Measurements from ENCODE around the gene HS2ST1. TPM values are rescaled to one million over a fixed set of nuclear protein-coding genes. Genes with fewer than 3 reads are reported as not detected.

Gene HS2ST1
- total RNA-seq, 6 experiments from 2014 or later, result 23.8 to 26.8 (median 24.8) TPM

DNA sequence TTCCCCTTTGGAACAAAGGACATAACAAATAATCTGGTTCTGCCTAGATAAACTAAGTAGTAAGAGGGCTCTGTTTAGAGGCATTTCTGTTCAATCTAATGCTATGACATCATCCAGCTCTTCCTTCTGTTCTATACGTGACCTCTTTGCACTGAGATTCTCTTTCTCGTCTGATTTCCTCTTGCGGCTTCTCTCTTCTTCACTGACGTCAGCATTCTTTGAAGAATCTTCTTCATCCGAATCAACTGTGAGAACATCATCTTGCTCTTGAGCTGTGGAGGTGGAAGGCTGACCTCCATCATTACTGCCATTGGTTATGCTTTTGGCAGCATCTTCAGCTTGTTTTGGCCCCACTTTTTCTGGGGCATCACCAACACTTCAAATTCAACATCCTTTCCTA is 130.4 kb downstream of the HS2ST1 start:
- peaks cover 14% of the 10 kb centered on the region for H3K4me1 Mint-ChIP-seq (ENCODE audit: low read depth)
- no peak overlapping the region for H3K4me3 Mint-ChIP-seq
- TF ChIP-seq, protein P1, sequence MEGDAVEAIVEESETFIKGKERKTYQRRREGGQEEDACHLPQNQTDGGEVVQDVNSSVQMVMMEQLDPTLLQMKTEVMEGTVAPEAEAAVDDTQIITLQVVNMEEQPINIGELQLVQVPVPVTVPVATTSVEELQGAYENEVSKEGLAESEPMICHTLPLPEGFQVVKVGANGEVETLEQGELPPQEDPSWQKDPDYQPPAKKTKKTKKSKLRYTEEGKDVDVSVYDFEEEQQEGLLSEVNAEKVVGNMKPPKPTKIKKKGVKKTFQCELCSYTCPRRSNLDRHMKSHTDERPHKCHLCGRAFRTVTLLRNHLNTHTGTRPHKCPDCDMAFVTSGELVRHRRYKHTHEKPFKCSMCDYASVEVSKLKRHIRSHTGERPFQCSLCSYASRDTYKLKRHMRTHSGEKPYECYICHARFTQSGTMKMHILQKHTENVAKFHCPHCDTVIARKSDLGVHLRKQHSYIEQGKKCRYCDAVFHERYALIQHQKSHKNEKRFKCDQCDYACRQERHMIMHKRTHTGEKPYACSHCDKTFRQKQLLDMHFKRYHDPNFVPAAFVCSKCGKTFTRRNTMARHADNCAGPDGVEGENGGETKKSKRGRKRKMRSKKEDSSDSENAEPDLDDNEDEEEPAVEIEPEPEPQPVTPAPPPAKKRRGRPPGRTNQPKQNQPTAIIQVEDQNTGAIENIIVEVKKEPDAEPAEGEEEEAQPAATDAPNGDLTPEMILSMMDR (IDR thresholded peaks at IDR 0.05), result no peak
- no peak for DNase-seq
- no peaks in the 10 kb centered on the region for H3K9me3 Mint-ChIP-seq
- no peaks in the 10 kb centered on the region for H3K27me3 Mint-ChIP-seq (ENCODE audit: insufficient read depth)
- H3K36me3 Mint-ChIP-seq (ENCODE audit: low read depth), result peaks cover 4% of the 10 kb centered on the region; the same call in 1 of the 2 replicates
- H3K27ac Mint-ChIP-seq, result no peak overlapping the region

DNA sequence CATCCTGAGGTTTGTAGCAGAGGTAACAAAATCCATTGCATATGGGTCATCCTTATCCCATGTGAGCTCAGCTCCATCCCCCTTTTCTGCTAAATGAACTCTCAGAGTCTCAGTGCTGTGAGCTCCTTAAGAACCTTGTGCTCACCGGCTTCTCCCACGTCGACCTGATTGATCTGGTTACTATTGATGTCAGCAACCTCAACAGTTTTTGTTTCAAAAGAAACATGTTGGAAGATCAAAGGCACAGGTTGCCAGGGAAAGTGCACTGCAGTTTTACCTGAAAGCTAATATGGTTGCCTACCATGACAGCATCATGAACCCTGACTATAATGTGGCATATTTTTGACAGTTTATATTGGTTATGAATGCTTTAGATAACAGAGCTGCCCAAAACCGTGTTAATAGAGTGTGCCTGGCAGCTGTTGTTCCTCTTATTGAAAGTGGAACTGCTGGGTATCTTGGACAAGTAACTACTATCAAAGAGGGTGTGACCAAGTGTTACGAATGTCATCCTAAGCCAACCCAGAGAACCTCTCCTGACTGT is 131.4 kb downstream of the HS2ST1 start:
- no peak overlapping the region for H3K27ac Mint-ChIP-seq
- H3K4me1 Mint-ChIP-seq (ENCODE audit: low read depth), result peaks cover 14% of the 10 kb centered on the region
- no peaks in the 10 kb centered on the region for H3K27me3 Mint-ChIP-seq (ENCODE audit: insufficient read depth)
- no peak for DNase-seq
- no peaks in the 10 kb centered on the region for H3K9me3 Mint-ChIP-seq
- peaks cover 4% of the 10 kb centered on the region; the same call in 1 of the 2 replicates for H3K36me3 Mint-ChIP-seq (ENCODE audit: low read depth)
- TF ChIP-seq, protein P1 (IDR thresholded peaks at IDR 0.05), result no peak
- H3K4me3 Mint-ChIP-seq, result no peak overlapping the region

DNA sequence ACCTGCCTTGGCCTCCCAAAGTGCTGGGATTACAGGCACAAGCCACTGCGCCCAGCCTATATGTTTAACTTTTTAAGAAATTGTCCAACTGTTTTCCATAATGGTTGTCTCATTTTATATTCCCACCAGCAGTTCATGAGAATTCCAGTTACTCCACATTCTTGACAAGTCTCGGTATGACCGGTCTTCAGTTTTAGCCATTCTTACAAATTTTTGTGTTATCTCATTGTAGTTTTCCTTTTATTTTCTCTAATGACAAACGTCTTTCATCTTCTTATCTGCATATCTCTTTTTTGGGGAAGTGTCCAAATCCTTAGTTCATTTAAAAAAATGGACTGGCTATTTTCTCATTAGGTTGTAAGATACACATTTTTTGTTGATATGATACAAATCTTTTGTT is 132.5 kb downstream of the HS2ST1 start:
- H3K4me1 Mint-ChIP-seq (ENCODE audit: low read depth), result peaks cover 14% of the 10 kb centered on the region
- no peak overlapping the region for H3K27ac Mint-ChIP-seq
- TF ChIP-seq, protein P1 (IDR thresholded peaks at IDR 0.05), result no peak
- no peaks in the 10 kb centered on the region for H3K27me3 Mint-ChIP-seq (ENCODE audit: insufficient read depth)
- H3K36me3 Mint-ChIP-seq (ENCODE audit: low read depth), result peaks cover 4% of the 10 kb centered on the region; the same call in 1 of the 2 replicates
- no peak for DNase-seq
- H3K9me3 Mint-ChIP-seq, result no peaks in the 10 kb centered on the region
- no peak overlapping the region for H3K4me3 Mint-ChIP-seq

DNA sequence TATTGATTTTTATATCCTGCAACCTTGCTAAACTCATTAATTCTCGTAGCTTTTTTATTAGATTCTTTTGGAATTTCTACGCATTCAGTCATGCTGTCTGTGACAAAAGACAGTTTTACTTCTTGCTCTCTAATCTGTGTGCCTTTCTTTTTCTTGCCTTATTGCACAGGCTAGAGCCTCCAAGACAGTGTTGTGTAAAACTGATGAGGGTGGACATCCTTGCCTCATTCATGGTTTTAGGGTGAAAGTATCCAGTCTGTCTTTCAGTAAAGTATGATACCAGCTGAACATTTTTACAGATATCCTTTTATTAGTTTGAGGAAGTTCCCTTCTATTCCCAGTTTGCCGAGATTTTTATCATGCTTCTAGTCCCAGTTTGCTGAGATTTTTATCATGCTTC is 133.8 kb downstream of the HS2ST1 start:
- no peak for DNase-seq
- no peaks in the 10 kb centered on the region for H3K27me3 Mint-ChIP-seq (ENCODE audit: insufficient read depth)
- peaks cover 4% of the 10 kb centered on the region; the same call in 1 of the 2 replicates for H3K36me3 Mint-ChIP-seq (ENCODE audit: low read depth)
- H3K27ac Mint-ChIP-seq, result no peak overlapping the region
- peaks cover 14% of the 10 kb centered on the region for H3K4me1 Mint-ChIP-seq (ENCODE audit: low read depth)
- no peaks in the 10 kb centered on the region for H3K9me3 Mint-ChIP-seq
- TF ChIP-seq, protein P1 (IDR thresholded peaks at IDR 0.05), result no peak
- no peak overlapping the region for H3K4me3 Mint-ChIP-seq

DNA sequence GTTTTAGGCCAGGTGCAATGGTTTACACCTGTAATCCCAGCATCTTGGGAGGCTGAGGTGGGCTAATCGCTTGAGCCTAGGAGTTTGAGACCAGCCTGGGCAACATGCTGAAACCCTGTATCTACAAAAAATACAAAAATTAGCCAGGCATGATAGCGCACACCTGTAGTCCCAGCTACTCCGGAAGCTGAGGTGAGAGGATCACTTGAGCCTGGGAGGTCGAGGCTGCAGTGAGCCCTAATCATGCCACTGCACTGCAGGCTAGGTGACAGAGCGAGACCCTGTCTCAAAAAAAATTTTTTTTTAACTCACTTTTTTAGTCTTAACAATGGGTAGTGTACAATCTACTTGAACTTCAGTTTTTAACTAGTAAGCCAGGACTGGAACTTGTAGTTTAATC is 137.5 kb downstream of the HS2ST1 start:
- Mint-ChIP-seq H3K27ac (no peak overlapping the region), H3K36me3 (ENCODE audit: low read depth) (peaks cover 4% of the 10 kb centered on the region; the same call in 1 of the 2 replicates), H3K27me3 (ENCODE audit: insufficient read depth) (no peaks in the 10 kb centered on the region), H3K4me1 (ENCODE audit: low read depth) (no peaks in the 10 kb centered on the region; the same call in 1 of the 2 replicates), H3K9me3 (no peaks in the 10 kb centered on the region), H3K4me3 (no peak overlapping the region)
- TF ChIP-seq, protein P1 (IDR thresholded peaks at IDR 0.05), result no peak
- no peak for DNase-seq

All from HFFc6 (cell line).